ENCODE data around the gene SGTB.
"Not testable (repeated sequence)": the region's sequence is repeated elsewhere in the genome, so short reads cannot be mapped to it uniquely, and the experiment has no call there.

SGTB gene

DNA sequence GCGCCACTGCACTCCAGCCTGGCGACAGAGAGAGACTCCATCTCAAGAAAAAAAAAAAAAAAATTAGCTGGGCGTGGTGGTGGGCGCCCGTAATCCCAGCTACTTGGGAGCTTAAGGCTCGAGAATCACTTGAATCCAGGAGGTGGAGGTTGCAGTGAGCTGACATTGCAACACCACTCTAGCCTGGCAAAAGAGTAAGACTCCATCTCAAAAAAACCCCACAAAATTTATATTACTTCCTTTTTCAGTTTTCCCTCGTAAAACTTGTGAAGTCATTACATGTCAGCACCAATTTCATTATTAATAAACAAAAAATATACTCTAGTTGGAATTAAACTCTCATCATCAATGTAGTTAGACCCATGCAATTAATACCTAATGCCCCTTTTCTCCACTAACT lies 53.2 kb downstream of the SGTB start:
- DNase-seq (ENCODE audit: low read depth in 2 of 2) = no peak

GRCh38 chr5:65663804-65664521 lies 57.9 kb downstream of the SGTB start:
- no peak for DNase-seq (ENCODE audit: low read depth in 2 of 2)

- no peak for DNase-seq (ENCODE audit: low read depth in 2 of 2)
Observed at GRCh38 chr5:65654713-65655112, 67.2 kb downstream of the SGTB start.

GRCh38 chr5:65651144-65651543 lies 70.8 kb downstream of the SGTB start:
- no peak for DNase-seq (ENCODE audit: low read depth in 2 of 2)

GRCh38 chr5:65647941-65648340 lies 74.0 kb downstream of the SGTB start:
- DNase-seq (ENCODE audit: low read depth in 2 of 2) = no peak

GRCh38 chr5:65646938-65647337 lies 75.0 kb downstream of the SGTB start:
- no peak for DNase-seq (ENCODE audit: low read depth in 2 of 2)

DNA sequence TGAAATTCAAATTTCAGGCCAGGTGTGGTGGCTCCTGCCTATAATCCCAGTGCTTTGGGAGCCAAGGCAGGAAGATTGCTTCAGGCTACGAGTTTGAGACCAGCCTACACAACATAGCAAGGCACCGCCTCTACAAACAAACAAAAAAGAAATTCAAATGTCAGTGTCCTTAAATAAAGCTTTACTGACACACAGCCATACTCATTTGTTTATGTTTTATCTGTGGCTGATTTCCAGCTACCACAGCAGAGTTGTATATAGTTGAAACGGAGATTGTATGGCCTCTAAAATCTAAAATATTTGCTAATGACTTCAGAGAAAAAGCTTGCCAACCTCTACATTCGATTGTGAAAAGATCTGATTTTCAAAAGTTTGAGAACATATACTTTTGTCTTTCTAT lies 81.7 kb downstream of the SGTB start:
- DNase-seq (ENCODE audit: low read depth in 2 of 2) = no peak

DNA sequence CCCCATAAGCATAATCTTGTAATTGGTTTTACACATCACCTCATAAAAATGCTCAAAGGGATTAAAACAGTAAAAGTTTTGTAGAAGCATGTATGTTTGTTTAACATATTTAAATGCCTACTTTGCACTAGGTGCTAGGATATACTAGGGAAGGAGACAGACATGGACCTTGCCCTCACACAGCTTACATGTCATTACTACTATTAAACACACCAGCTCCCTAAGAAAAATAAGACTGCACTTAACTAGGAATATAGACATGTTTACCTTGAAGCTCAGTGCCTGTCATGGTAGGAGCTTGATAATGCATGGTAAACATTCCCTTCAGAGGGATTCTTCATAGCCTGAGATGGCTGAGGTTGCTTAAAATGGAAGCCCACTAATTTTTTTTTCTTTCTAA lies 90.9 kb downstream of the SGTB start:
- no peak for DNase-seq (ENCODE audit: low read depth in 2 of 2)

DNA sequence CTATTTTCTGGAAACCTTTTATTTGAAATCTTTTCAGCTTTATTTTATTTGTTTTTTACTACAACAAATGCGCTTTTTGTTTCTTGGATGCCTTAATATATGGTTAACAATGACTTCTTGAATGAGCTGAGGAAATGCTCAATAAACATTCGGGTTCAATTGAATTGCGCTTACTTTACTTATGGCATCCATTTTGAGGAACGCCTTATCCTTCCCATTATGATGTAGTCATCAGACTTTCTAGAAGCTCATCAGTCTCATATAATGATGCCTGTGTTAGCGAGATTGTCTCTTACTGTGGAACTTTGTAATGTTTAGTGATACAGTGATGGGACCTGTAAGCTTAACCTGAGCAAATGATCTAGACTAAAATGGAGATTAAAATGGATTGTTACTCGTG lies 96.2 kb downstream of the SGTB start:
- DNase-seq (ENCODE audit: low read depth in 2 of 2) = no peak

DNA sequence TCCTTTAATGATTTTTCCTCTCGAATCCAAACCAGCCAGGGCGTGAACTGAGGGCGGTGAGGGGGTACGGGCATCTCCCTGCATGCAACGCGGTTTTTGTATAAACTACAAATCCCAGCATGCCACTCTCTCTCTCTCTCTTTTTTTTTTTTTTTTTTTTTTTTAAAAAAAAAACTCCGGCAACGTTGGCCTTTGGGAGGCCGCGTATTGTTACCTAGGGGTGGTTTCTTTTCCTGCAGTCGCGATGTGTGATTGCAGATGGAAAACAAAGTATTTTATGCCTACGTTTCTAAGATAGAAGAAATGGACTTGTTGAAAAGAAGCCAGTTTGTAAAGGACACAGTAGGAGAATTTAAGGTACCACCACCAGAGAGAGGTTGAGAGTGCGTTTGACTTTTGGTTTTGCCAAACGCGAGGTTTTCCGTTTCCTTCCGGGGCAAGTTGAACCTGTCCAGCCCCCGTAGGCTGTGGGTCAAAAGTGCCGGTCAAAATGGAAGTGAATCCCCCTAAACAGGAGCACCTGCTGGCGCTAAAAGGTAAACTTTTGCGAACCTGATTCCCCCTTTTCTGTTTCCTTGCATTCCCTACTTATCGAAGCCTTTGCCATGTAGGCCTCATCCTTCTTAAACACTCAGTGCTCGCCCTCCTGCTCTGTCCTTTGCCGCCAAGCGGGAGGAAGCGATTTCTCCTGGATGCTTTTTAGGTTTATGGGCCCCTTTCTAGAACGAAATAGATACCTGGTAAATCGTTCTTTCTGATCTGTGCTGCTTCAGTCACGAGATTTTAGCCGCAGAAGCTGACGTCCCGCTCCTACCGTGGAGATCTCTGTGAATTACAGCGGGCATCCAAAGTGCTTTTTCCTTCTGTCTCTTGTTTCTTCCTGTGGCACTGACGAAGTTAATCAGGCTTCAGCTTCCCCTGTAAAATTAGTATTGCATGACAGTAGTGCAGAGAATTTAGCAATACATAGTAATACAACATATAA lies 97.0 kb downstream of the SGTB start, which contains the start of the genes SHLD3 and TRAPPC13:
TSS of gene SHLD3 (plus strand) at position 457 of the 985 bp plus-strand sequence. CDS start 4,561 bp downstream, outside the sequence.
TSS of gene TRAPPC13 (plus strand) at position 457 of the 985 bp plus-strand sequence. CDS start at position 491, 34 bp downstream.
- peak; percentile 62 to 78 for DNase-seq (ENCODE audit: low read depth in 2 of 2)

DNA sequence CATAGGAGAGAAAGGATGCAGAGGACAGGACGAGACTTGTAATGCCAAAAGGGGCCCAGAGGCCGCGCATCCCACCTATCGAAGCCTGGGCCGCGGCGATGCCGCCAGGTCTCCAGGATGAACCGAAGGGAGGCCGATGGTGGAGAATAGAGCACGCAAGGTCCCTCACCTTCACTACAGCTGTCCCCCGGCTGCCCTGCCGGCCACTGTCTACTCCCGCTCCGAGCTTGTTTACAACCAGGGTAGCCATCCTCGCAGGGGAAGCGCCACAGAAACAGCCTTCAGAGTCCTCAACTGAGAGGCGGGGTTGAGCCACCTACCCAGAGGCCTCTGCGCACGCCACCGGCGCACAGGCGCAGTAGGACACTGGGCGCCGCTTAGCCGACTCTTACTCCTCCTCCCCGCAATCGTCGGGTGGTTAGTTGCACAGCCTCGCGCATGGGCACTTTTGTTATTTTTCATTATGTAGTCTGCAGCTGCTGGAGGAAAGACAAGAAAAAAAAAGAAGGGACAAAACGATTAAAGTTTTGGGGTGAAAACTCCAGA lies 97.8 kb downstream of the SGTB start, which contains the start of gene TRIM23:
TSS of gene TRIM23 (minus strand) at position 309 of the 546 bp plus-strand sequence. CDS start at position 250, 59 bp downstream.
- DNase-seq (ENCODE audit: low read depth in 2 of 2) = peak; percentile 77 to 85

DNA sequence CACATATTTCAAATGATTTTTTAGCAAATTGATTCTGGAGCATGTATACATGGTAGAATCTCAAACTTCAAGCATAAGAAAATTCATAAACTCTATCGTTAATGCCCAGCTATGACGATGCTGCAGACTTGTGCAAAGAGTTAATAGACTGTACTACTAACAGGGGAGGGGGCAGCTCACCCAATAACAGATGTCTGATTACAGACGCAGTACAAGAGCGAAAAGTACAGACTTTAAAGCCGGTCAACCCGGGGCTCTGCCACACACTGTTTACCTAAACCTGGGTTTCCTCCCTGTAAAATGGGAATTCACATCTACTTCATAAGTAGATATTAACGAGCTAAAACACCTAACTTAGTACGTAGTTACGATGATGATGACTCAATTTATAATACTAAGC lies 98.4 kb downstream of the SGTB start:
- DNase-seq (ENCODE audit: low read depth in 2 of 2) = no peak

- not testable (repeated sequence) for DNase-seq (ENCODE audit: low read depth in 2 of 2)
Observed at GRCh38 chr5:65621961-65622360, 99.9 kb downstream of the SGTB start.

GRCh38 chr5:65620021-65620420 lies 101.9 kb downstream of the SGTB start:
- no peak for DNase-seq (ENCODE audit: low read depth in 2 of 2)
